ENCODE results near the gene TMEM234.

TMEM234 gene

GRCh38 chr1:32170991-32171390 lies 51.2 kb downstream of the TMEM234 start:
- no peak for DNase-seq
